GM13977 (cell line): ENCODE results near the gene SSRP1.

Experiments
- DNase-seq: peaks from one replicate; pipeline ENCODE4 v3.0.0; 2012; ENCODE audit warnings: low spot score
- CTCF ChIP-seq: IDR thresholded peaks from 2 replicates; pipeline ENCODE4 v1.5.1; 2012; ENCODE audit warnings: mild to moderate bottlenecking, control low read depth; ENCODE audit not compliant: insufficient read depth; ENCODE audit errors: extremely low read depth, missing control alignments
- in situ Hi-C: fragments of 300-500 bp; cut with MboI; formaldehyde crosslinking; loops from one replicate; pipeline ENCODE4 v1.12.0; 2022; ENCODE audit warnings: low sequenced_read_pairs, low pct_unique_long_range_greater_than_20kb, mixed read lengths, inconsistent platforms; ENCODE audit not compliant: unreplicated experiment

The SSRP1 gene

GRCh38 chr11:57357310-57357709 lies 21.6 kb upstream of the SSRP1 start:
- no peak for DNase-seq
- TF ChIP-seq CTCF = no peak
- in situ Hi-C loops = loop anchor here (25.0 kb wide), 2 partner anchors 155 to 280 kb away; partner anchors contain the start of genes SLC43A1 and YPEL4

GRCh38 chr11:57356268-57356667 lies 20.6 kb upstream of the SSRP1 start:
- no peak for TF ChIP-seq CTCF
- in situ Hi-C loops = loop anchor here (25.0 kb wide), 2 partner anchors 156 to 281 kb away; partner anchors contain the start of genes SLC43A1 and YPEL4
- DNase-seq = no peak

- in situ Hi-C loops = loop anchor here (25.0 kb wide), 2 partner anchors 158 to 283 kb away; partner anchors contain the start of genes SLC43A1 and YPEL4
- no peak for TF ChIP-seq CTCF
- DNase-seq = no peak
These were observed 19.0 kb upstream of the SSRP1 start for GRCh38 chr11:57354699-57355098.

- no peak for DNase-seq
These were observed 18.2 kb upstream of the SSRP1 start for GRCh38 chr11:57353852-57354251.

GRCh38 chr11:57353446-57353845 lies 17.8 kb upstream of the SSRP1 start:
- no peak for TF ChIP-seq CTCF
- in situ Hi-C loops = loop anchor here (25.0 kb wide), 2 partner anchors 159 to 284 kb away; partner anchors contain the start of genes SLC43A1 and YPEL4

More at GRCh38 chr11:57353852-57354251, 18.2 kb upstream of the SSRP1 start:
- TF ChIP-seq CTCF = no peak
- in situ Hi-C loops = loop anchor here (25.0 kb wide), 2 partner anchors 158 to 283 kb away; partner anchors contain the start of genes SLC43A1 and YPEL4

GRCh38 chr11:57353036-57353435 lies 17.3 kb upstream of the SSRP1 start:
- DNase-seq = no peak
- in situ Hi-C loops = loop anchor here (25.0 kb wide), 2 partner anchors 159 to 284 kb away; partner anchors contain the start of genes SLC43A1 and YPEL4
- no peak for TF ChIP-seq CTCF

More at GRCh38 chr11:57353446-57353845, 17.8 kb upstream of the SSRP1 start:
- DNase-seq = no peak
